Adrenal gland (tissue), 5 donors: ENCODE measurements around the gene LSM7.

Experiments used
- POLR2A ChIP-seq, 2 donors: fragments of 450-650 bp; IDR thresholded peaks; one replicate each; pipeline ENCODE4 v1.6.1; 2017; ENCODE audit warnings: antibody characterized with exemption in 2 of 2, mild to moderate bottlenecking in 2 of 2, moderate library complexity in 1 of 2
- TF ChIP-seq, protein P1 (sequence below), 6 experiments: fragments of 450-650 bp in 4 of 6; fragments of 200-600 bp in 2 of 6; sonication (generic) in 1 of 6; IDR thresholded peaks; 1 replicate in 5 of 6; 2 replicates in 1 of 6; pipeline versions ENCODE4 v1.5.1 to v1.8.0; 2016 to 2021; ENCODE audit warnings: antibody characterized with exemption in 6 of 6, mild to moderate bottlenecking in 2 of 6, moderate library complexity in 1 of 6
- donor health status: DM: no; HTN: no; CAD: no.

GRCh38 chr19:2341244-2341751 is 12.9 kb upstream of the LSM7 start:
- TF ChIP-seq, protein P1, sequence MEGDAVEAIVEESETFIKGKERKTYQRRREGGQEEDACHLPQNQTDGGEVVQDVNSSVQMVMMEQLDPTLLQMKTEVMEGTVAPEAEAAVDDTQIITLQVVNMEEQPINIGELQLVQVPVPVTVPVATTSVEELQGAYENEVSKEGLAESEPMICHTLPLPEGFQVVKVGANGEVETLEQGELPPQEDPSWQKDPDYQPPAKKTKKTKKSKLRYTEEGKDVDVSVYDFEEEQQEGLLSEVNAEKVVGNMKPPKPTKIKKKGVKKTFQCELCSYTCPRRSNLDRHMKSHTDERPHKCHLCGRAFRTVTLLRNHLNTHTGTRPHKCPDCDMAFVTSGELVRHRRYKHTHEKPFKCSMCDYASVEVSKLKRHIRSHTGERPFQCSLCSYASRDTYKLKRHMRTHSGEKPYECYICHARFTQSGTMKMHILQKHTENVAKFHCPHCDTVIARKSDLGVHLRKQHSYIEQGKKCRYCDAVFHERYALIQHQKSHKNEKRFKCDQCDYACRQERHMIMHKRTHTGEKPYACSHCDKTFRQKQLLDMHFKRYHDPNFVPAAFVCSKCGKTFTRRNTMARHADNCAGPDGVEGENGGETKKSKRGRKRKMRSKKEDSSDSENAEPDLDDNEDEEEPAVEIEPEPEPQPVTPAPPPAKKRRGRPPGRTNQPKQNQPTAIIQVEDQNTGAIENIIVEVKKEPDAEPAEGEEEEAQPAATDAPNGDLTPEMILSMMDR (IDR thresholded peaks at IDR 0.05), result no peak
- TF ChIP-seq POLR2A (IDR thresholded peaks at IDR 0.05), result no peak
